Astrocyte (in vitro differentiated cells and primary cell): ENCODE results near the gene WNT11. TPM values are rescaled to one million over a fixed set of nuclear protein-coding genes. Genes with fewer than 3 reads are reported as not detected.

ENCODE experiments used
- DNase-seq: peaks from one replicate; pipeline ENCODE4 v3.0.0-alpha.2; 2010; ENCODE audit warnings: low read depth
- FAIRE-seq: peaks from 2 replicates; lab custom pipeline; 2011; peaks lifted over from hg19 to GRCh38; lab: Jason Lieb, UNC
- H2AFZ ChIP-seq: 2 replicates; pipeline ENCODE4 v1.6.0; 2012; ENCODE audit warnings: low read depth, low read length, inconsistent platforms
- H3K27ac ChIP-seq: 2 replicates; pipeline ENCODE4 v1.5.1; 2011; ENCODE audit warnings: low read depth, low read length, inconsistent platforms
- H3K27me3 ChIP-seq: 2 replicates; pipeline ENCODE4 v1.6.0; 2011; ENCODE audit warnings: low read length, inconsistent platforms; ENCODE audit not compliant: insufficient read depth
- H3K36me3 ChIP-seq: 2 replicates; pipeline ENCODE4 v1.5.1; 2011; ENCODE audit warnings: low read length, inconsistent platforms; ENCODE audit not compliant: insufficient read depth
- H3K4me1 ChIP-seq: 2 replicates; pipeline ENCODE4 v1.5.1; 2011; ENCODE audit warnings: low read length, inconsistent platforms; ENCODE audit not compliant: insufficient read depth
- H3K4me2 ChIP-seq: 2 replicates; pipeline ENCODE4 v1.6.0; 2012; ENCODE audit warnings: low read length, inconsistent platforms
- H3K4me3 ChIP-seq: 2 replicates; pipeline ENCODE4 v1.5.1; 2011; ENCODE audit warnings: low read depth, mild to moderate bottlenecking, low read length, inconsistent platforms; ENCODE audit not compliant: insufficient read depth
- H3K79me2 ChIP-seq: 2 replicates; pipeline ENCODE4 v1.6.0; 2012; ENCODE audit warnings: mild to moderate bottlenecking, low read length, inconsistent platforms; ENCODE audit not compliant: insufficient read depth
- H3K9ac ChIP-seq: 2 replicates; pipeline ENCODE4 v1.6.0; 2012; ENCODE audit warnings: mild to moderate bottlenecking, low read length, inconsistent platforms
- H3K9me3 ChIP-seq: 2 replicates; pipeline ENCODE4 v1.5.1; 2012; ENCODE audit warnings: low read depth, mild to moderate bottlenecking, low read length, inconsistent platforms; ENCODE audit not compliant: insufficient read depth
- H4K20me1 ChIP-seq: 2 replicates; pipeline ENCODE4 v1.6.0; 2012; ENCODE audit warnings: low read length, inconsistent platforms; ENCODE audit not compliant: insufficient read depth
- H3K27ac Mint-ChIP-seq: one replicate; pipeline ENCODE4 v1.8.0; 2021; ENCODE audit warnings: mild to moderate bottlenecking, mixed read lengths; ENCODE audit not compliant: unreplicated experiment
- H3K27me3 Mint-ChIP-seq: one replicate; pipeline ENCODE4 v1.8.0; 2021; ENCODE audit warnings: low read depth, mixed read lengths; ENCODE audit not compliant: unreplicated experiment
- H3K36me3 Mint-ChIP-seq: one replicate; pipeline ENCODE4 v1.8.0; 2021; ENCODE audit warnings: low read depth, mixed read lengths; ENCODE audit not compliant: unreplicated experiment
- H3K4me1 Mint-ChIP-seq: one replicate; pipeline ENCODE4 v1.8.0; 2021; ENCODE audit warnings: low read depth, mixed read lengths; ENCODE audit not compliant: unreplicated experiment
- H3K4me3 Mint-ChIP-seq: one replicate; pipeline ENCODE4 v1.8.0; 2021; ENCODE audit warnings: mild to moderate bottlenecking, moderate library complexity, mixed read lengths; ENCODE audit not compliant: unreplicated experiment
- H3K9me3 Mint-ChIP-seq: one replicate; pipeline ENCODE4 v1.8.0; 2021; ENCODE audit warnings: mild to moderate bottlenecking, mixed read lengths; ENCODE audit not compliant: unreplicated experiment
- CTCF ChIP-seq: IDR thresholded peaks from 2 replicates; pipeline ENCODE4 v1.5.1; 2011; ENCODE audit warnings: low read depth, mild to moderate bottlenecking, inconsistent platforms, low read length, moderate library complexity; ENCODE audit not compliant: insufficient read depth
- EZH2 ChIP-seq: IDR thresholded peaks from 2 replicates; pipeline ENCODE4 v1.6.1; 2012; ENCODE audit warnings: mild to moderate bottlenecking, low read length, inconsistent platforms; ENCODE audit not compliant: insufficient read depth
- total RNA-seq: library from RNA; stranded (reverse); gene quantifications from 2 replicates; pipeline ENCODE4 v1.2.1, GENCODE V29; 2021

Gene WNT11
- total RNA-seq, 1 donor from 2014 or later: 1.3 TPM

- DNase-seq: no peak
- H3K36me3 Mint-ChIP-seq: no peaks in the 10 kb centered on the region
- no peak for TF ChIP-seq EZH2
- no peak for TF ChIP-seq CTCF
- FAIRE-seq: no peak
- Histone ChIP-seq H3K9ac (no peak overlapping the region), H3K36me3 (no peaks in the 10 kb centered on the region), H2AFZ (no peak overlapping the region), H4K20me1 (no peaks in the 10 kb centered on the region), H3K27me3 (no peaks in the 10 kb centered on the region), H3K4me1 (peaks cover 10% of the 10 kb centered on the region), H3K79me2 (no peaks in the 10 kb centered on the region), H3K27ac (no peak overlapping the region), H3K4me3 (no peak overlapping the region), H3K9me3 (no peaks in the 10 kb centered on the region), H3K4me2 (no peak overlapping the region)
- no peaks in the 10 kb centered on the region for H3K9me3 Mint-ChIP-seq
- H3K4me1 Mint-ChIP-seq: peaks cover 14% of the 10 kb centered on the region
- no peak overlapping the region for H3K27ac Mint-ChIP-seq
- peaks cover 22% of the 10 kb centered on the region for H3K27me3 Mint-ChIP-seq
- no peak overlapping the region for H3K4me3 Mint-ChIP-seq
These were observed 12.9 kb upstream of the WNT11 start for GRCh38 chr11:76219243-76219642.

DNA sequence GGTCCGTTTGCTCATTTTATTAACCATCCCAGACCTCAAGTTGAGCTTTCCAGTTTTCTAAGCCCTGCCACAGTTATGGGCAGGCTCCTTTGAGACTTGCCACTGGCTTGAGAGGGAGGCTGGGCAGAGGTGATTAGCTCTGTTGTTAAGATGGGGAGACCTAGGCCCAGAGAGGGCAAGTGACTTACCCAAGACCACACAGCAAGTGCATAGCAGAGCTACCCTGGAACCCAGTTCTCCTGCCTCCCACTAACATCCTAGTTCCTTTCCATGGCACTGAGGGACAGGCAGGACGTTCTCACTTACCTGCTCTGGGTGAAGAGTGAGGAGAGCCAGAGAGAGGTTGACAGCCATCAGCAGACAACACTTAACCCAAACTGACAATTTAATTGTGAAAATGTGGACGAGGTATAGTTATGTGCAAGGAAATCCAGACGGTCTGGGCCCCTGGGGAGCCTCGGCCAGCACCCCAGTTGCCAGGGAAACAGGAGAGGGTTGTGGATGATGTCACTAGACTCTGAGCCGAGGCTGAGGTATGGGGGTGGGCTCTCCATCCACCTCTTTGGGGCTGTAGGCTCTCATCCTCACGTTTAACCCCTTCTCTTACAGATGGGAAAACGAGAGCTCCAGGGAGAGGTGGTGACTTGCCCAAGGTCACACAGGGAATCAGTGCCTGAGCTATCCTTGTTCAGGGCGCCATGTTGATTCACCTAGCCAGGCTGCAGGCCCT lies 12.3 kb upstream of the WNT11 start:
- Histone ChIP-seq H3K9ac (no peak overlapping the region), H3K4me3 (no peak overlapping the region), H4K20me1 (no peaks in the 10 kb centered on the region), H3K79me2 (no peaks in the 10 kb centered on the region), H2AFZ (no peak overlapping the region), H3K4me2 (no peak overlapping the region), H3K4me1 (peaks cover 10% of the 10 kb centered on the region), H3K36me3 (no peaks in the 10 kb centered on the region), H3K9me3 (no peaks in the 10 kb centered on the region), H3K27ac (no peak overlapping the region), H3K27me3 (no peaks in the 10 kb centered on the region)
- TF ChIP-seq CTCF (no peak), EZH2 (no peak)
- H3K4me1 Mint-ChIP-seq: peaks cover 14% of the 10 kb centered on the region
- no peaks in the 10 kb centered on the region for H3K36me3 Mint-ChIP-seq
- H3K27ac Mint-ChIP-seq: no peak overlapping the region
- FAIRE-seq (no peak), DNase-seq (no peak)
- no peak overlapping the region for H3K4me3 Mint-ChIP-seq
- no peaks in the 10 kb centered on the region for H3K9me3 Mint-ChIP-seq
- H3K27me3 Mint-ChIP-seq: peaks cover 24% of the 10 kb centered on the region

DNA sequence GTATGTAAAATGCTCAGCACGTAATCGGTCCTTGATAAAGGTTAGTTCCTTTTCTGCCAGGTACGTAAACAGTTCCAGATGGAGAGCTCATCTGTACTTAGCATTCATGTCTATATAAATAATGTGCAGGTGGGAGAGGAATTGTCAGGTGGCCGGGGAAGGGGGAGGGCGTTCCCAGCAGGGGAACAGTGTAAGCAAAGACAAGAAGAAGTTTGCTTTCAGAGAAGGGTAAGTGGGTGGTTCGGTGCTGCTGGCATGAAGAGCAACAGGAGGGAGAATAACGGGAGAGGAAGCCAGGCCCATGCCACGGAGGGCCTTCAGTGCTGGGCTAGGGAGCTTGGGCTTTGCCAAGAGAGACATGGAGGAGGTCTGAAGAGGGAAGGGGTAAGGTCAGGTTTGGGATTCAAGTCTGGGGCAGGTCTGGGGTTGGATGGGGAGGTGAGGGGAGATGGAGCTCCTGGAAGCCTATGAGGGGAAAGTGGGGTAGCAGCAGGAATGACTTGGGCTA lies 11.4 kb upstream of the WNT11 start:
- H3K27ac Mint-ChIP-seq: no peak overlapping the region
- H3K27ac ChIP-seq: no peak overlapping the region

More for the DNA sequence above, 11.4 kb upstream of the WNT11 start:
- no peak overlapping the region for H3K4me3 Mint-ChIP-seq
- Histone ChIP-seq H3K9ac (no peak overlapping the region), H4K20me1 (no peaks in the 10 kb centered on the region), H3K79me2 (no peaks in the 10 kb centered on the region), H2AFZ (no peak overlapping the region), H3K4me1 (peaks cover 10% of the 10 kb centered on the region), H3K9me3 (no peaks in the 10 kb centered on the region), H3K4me2 (no peak overlapping the region), H3K36me3 (no peaks in the 10 kb centered on the region), H3K4me3 (no peak overlapping the region), H3K27me3 (peaks cover 3% of the 10 kb centered on the region)
- no peaks in the 10 kb centered on the region for H3K9me3 Mint-ChIP-seq
- TF ChIP-seq CTCF: no peak
- TF ChIP-seq EZH2: no peak
- H3K4me1 Mint-ChIP-seq: peaks cover 15% of the 10 kb centered on the region
- H3K36me3 Mint-ChIP-seq: no peaks in the 10 kb centered on the region
- no peak for DNase-seq
- peaks cover 29% of the 10 kb centered on the region for H3K27me3 Mint-ChIP-seq
- FAIRE-seq: no peak
